HUDEP-2 (cell line): ENCODE results near the gene ARHGEF33.

Experiments
- DNase-seq, 76 experiments: peaks; one replicate each; lab custom pipeline; 2025; ENCODE audit not compliant: unreplicated experiment in 76 of 76; lab: John Stamatoyannopoulos, UW

ARHGEF33 gene

GRCh38 chr2:39007875-39008504 is 118.3 kb downstream of the ARHGEF33 start:
- no peak for DNase-seq

- DNase-seq = no peak
These were observed 119.0 kb downstream of the ARHGEF33 start for GRCh38 chr2:39008665-39009064.

- no peak for DNase-seq
These were observed 124.2 kb downstream of the ARHGEF33 start for GRCh38 chr2:39013871-39014270.

DNA sequence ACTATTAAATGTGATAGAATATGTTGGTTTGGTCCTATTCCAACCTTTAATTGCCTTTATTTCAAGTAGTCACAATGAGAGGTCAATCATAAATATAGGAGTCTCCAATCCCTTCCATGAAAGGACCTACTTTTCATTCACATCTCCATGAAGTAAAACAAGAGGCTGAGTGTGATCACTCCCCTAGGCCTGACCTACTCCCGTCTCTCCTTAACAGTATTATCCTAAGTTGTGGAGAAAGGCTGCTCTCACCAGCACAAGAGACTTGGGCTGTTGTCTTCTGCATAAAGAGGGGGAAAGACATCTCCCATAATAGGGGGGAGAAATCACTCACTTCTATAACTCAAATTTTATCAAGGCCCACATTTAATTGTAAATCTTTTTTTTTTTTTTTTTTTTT is 125.7 kb downstream of the ARHGEF33 start:
- no peak for DNase-seq

DNA sequence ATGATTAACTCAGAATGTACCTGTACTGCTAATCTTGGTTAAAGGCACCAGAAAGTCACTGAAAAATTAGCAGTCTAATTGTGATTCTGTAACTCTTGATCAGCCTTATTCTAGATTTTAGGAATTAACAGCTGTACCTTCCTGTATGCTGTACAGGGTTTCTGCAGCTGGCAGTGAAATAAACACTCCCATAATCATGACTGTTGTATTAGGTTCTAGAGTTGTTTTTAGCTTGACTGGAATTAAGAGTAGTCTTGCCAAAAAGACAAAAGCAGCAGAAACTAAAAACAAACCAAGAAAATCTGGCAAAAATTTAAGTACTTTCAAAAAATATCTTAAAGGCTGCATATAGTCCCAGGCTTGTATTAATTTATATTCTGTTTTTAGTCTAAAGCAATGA is 127.7 kb downstream of the ARHGEF33 start:
- DNase-seq = no peak

GRCh38 chr2:39018638-39019037 is 129.0 kb downstream of the ARHGEF33 start:
- DNase-seq = no peak

GRCh38 chr2:39020383-39020782 is 130.7 kb downstream of the ARHGEF33 start:
- no peak for DNase-seq

- no peak for DNase-seq
These were observed 133.1 kb downstream of the ARHGEF33 start for GRCh38 chr2:39022642-39023235.

DNA sequence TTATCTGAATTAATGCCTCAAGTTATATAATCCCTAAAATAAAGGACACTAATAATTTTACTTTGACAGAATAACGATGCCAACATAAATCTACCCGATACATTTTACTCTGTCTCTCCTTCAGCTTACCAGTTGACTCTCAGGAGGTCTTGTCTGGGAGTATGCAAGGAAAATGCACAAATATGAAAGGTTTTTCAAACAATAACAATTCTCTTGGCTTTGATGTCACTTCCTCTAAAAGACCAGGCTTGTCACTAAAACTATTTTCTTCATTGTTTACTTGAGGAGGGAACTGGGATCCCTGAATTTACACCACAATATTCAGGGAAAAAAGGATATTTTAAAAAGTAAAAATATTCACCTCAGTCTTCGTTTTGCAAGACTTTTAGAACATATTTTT is 134.0 kb downstream of the ARHGEF33 start:
- no peak for DNase-seq

DNA sequence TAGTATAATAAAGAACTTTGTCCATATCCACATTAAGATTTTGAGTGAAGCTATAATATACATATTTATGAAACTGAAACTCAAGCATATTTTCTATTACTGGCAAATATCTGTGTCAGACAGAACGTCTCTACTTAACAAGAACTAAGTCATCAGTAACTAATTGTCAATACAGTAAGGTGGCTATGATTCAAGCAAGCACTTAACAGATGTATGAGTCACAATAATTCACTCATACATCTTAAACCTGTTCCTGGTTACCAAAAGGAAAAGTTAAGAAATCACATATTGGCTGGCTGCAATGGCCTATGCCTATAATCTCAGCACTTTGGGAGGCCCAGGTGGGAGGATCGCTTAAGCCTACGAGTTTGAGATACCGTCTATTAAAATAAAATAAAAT is 135.2 kb downstream of the ARHGEF33 start:
- no peak for DNase-seq
